Measurements from ENCODE around the gene RFX3. TPM values are rescaled to one million over a fixed set of nuclear protein-coding genes. Genes with fewer than 3 reads are reported as not detected.

The RFX3 gene
- total and polyA plus RNA-seq, 3 donors from 2014 or later = 29.7 to 45.3 (median 30.7) TPM

DNA sequence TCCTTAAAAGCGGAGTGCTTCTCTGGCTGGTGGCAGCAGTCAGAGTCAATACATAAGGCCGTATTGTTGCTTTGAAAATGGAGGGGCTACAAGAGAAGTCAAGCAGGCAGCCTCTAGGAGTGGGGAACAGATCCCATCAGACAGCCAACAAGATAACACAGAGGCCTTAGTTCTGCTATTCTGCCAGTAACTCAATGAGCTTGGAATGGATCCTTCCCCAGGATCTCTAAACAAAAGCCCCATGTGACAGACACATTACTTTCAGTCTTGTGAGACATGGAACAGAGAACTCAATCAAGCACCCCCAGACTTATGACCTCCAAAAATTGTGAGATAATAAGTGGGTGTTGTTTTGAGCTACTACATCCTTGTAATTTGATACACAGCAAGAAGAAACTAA, 158.6 kb downstream of the RFX3 start:
- TF ChIP-seq, protein P1, sequence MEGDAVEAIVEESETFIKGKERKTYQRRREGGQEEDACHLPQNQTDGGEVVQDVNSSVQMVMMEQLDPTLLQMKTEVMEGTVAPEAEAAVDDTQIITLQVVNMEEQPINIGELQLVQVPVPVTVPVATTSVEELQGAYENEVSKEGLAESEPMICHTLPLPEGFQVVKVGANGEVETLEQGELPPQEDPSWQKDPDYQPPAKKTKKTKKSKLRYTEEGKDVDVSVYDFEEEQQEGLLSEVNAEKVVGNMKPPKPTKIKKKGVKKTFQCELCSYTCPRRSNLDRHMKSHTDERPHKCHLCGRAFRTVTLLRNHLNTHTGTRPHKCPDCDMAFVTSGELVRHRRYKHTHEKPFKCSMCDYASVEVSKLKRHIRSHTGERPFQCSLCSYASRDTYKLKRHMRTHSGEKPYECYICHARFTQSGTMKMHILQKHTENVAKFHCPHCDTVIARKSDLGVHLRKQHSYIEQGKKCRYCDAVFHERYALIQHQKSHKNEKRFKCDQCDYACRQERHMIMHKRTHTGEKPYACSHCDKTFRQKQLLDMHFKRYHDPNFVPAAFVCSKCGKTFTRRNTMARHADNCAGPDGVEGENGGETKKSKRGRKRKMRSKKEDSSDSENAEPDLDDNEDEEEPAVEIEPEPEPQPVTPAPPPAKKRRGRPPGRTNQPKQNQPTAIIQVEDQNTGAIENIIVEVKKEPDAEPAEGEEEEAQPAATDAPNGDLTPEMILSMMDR (IDR thresholded peaks at IDR 0.05) = no peak
- no peak for TF ChIP-seq POLR2A (IDR thresholded peaks at IDR 0.05)
- H3K36me3 ChIP-seq (ENCODE audit: low read depth, missing control alignments) = no peaks in the 10 kb centered on the region
- WGBS, 2 donors = 86 to 94% methylated on average over 2 of the region's 2 CpGs
- H3K4me3 ChIP-seq = no peak overlapping the region
- no peak overlapping the region for H3K27ac ChIP-seq
- intact Hi-C loops (cut with DNase I; ENCODE audit: low total_unique reads) = no loop called here
- H3K27me3 ChIP-seq = no peaks in the 10 kb centered on the region
- DNase-seq = no peak
- H3K9me3 ChIP-seq = no peaks in the 10 kb centered on the region
- no peaks in the 10 kb centered on the region for H3K4me1 ChIP-seq

DNA sequence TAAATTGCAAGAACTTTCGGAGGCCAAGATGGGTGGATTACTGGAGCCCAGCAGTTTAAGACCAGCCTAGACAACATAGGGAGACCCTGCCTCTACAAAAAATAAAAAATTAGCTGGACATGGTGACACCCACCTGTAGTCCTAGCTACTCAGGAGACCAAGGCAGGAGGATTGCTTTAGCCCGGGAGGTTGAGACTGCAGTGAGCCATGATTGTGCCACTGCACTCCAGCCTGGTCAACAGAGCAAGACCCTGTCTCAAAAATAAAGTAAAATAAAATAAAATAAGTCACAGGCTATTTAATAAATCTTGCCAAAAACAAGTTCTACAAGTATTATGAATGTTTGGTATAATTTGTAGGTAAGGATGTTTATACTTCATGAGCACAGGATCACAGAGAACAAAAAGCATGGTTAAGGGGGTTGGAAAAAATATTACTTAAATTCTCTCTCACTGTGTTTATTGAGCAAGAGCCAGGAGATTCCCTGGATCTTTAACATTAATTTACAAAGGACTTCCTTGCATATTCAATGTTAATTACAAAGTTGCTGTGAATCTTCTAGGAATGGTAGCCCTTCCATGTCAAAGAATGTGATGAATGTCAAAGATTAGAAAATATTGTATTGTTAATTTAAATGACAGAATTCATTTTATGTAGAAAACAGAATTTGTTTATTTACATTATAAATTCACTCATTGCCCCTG, 164.0 kb downstream of the RFX3 start:
- no peaks in the 10 kb centered on the region for H3K27me3 ChIP-seq
- no peak overlapping the region for H3K27ac ChIP-seq
- WGBS, 2 donors = 97 to 99% methylated on average over 2 of the region's 2 CpGs
- intact Hi-C loops (cut with DNase I; ENCODE audit: low total_unique reads) = no loop called here
- H3K36me3 ChIP-seq (ENCODE audit: low read depth, missing control alignments) = no peaks in the 10 kb centered on the region
- H3K9me3 ChIP-seq = no peaks in the 10 kb centered on the region
- TF ChIP-seq, protein P1 (IDR thresholded peaks at IDR 0.05) = no peak
- TF ChIP-seq POLR2A (IDR thresholded peaks at IDR 0.05) = no peak
- no peak overlapping the region for H3K4me3 ChIP-seq
- no peaks in the 10 kb centered on the region for H3K4me1 ChIP-seq
- no peak for DNase-seq

DNA sequence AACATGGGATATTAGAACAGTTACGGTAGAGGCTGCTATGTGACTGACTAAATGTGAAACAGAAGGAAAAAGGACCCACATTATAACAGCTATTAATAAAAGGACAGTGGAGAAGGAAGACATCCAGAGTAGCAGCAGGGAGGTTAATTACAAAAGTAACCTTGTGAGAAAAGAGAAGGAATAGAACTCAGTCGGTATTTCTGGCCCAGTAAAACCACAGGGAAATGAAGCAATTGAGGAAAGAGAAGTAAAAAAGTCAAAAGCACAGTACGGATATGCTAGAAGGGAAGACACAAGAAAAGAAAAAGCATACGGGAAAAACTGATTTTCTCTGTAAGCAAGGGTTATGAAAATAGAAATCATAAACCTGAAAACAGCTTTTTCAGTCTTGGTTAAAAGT, 164.7 kb downstream of the RFX3 start:
- DNase-seq = no peak
- no peaks in the 10 kb centered on the region for H3K36me3 ChIP-seq (ENCODE audit: low read depth, missing control alignments)
- H3K4me3 ChIP-seq = no peak overlapping the region
- 83 to 85% methylated on average over 4 of the region's 4 CpGs for WGBS, 2 donors
- TF ChIP-seq POLR2A (IDR thresholded peaks at IDR 0.05) = no peak
- TF ChIP-seq, protein P1 (IDR thresholded peaks at IDR 0.05) = no peak
- no peaks in the 10 kb centered on the region for H3K27me3 ChIP-seq
- H3K4me1 ChIP-seq = no peaks in the 10 kb centered on the region
- no peaks in the 10 kb centered on the region for H3K9me3 ChIP-seq
- intact Hi-C loops (cut with DNase I; ENCODE audit: low total_unique reads) = no loop called here
- H3K27ac ChIP-seq = no peak overlapping the region

DNA sequence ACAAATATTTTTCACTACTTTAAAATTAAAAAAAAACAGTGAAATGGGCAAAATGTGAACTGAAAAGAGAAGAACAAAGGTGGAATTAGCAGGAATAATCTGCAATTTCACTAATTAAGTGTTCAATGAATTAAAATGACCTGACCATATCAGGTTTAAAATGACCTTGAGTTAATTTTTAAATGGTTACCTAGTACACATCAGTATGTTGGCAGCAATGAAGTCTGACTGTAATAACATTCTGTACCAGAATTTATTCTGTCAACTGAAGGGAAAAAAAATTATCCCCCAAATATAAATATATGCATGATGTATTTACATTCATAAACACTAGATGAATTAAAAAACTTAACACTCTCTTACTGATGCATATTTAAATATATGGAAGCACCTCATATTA, 165.6 kb downstream of the RFX3 start:
- H3K27ac ChIP-seq = no peak overlapping the region
- no peak for DNase-seq
- no peaks in the 10 kb centered on the region for H3K27me3 ChIP-seq
- TF ChIP-seq POLR2A (IDR thresholded peaks at IDR 0.05) = no peak
- TF ChIP-seq, protein P1 (IDR thresholded peaks at IDR 0.05) = no peak
- H3K4me3 ChIP-seq = no peak overlapping the region
- intact Hi-C loops (cut with DNase I; ENCODE audit: low total_unique reads) = no loop called here
- H3K36me3 ChIP-seq (ENCODE audit: low read depth, missing control alignments) = no peaks in the 10 kb centered on the region
- no peaks in the 10 kb centered on the region for H3K4me1 ChIP-seq
- no peaks in the 10 kb centered on the region for H3K9me3 ChIP-seq

DNA sequence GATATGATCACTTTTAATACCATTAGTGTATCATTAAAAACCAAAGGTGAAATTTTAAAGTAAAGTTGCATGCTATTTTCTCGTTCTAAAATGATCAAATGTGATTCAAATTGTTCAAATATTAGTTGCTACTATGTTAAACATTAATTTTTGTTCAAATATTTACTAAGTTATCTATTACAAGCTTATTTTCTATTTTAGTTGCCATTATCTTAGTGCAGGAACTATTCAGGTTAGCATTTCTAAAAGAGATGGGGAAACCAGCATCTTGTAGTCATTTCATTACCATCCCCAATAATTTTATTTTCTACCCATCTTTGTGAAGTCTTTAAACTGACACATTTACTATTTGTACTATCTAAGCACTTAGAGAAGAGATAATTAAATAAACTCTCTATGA, 166.0 kb downstream of the RFX3 start:
- intact Hi-C loops (cut with DNase I; ENCODE audit: low total_unique reads) = no loop called here
- DNase-seq = no peak
- Histone ChIP-seq H3K4me3 (no peak overlapping the region), H3K9me3 (no peaks in the 10 kb centered on the region), H3K4me1 (no peaks in the 10 kb centered on the region), H3K36me3 (ENCODE audit: low read depth, missing control alignments) (no peaks in the 10 kb centered on the region), H3K27me3 (no peaks in the 10 kb centered on the region), H3K27ac (no peak overlapping the region)
- WGBS, 2 donors = 80 to 89% methylated on average over 1 of the region's 1 CpG
- no peak for TF ChIP-seq POLR2A (IDR thresholded peaks at IDR 0.05)
